ENCODE results near the gene ANXA4.

ANXA4 gene

GRCh38 chr2:69846182-69847067, 104.5 kb downstream of the ANXA4 start:
- no peak for DNase-seq (ENCODE audit: low read depth)

GRCh38 chr2:69847068-69847828, 105.3 kb downstream of the ANXA4 start:
- DNase-seq (ENCODE audit: low read depth): no peak

- DNase-seq (ENCODE audit: low read depth): no peak
Measured at GRCh38 chr2:69848186-69848790, 106.4 kb downstream of the ANXA4 start.

GRCh38 chr2:69858261-69858660, 116.3 kb downstream of the ANXA4 start:
- DNase-seq (ENCODE audit: low read depth): no peak

- DNase-seq (ENCODE audit: low read depth): no peak
Measured at GRCh38 chr2:69863298-69863697, 121.4 kb downstream of the ANXA4 start.
